SKM-1 (cell line): ENCODE data around the gene ABLIM1.

Source experiments
- DNase-seq: peaks from one replicate; lab custom pipeline; 2025; ENCODE audit not compliant: unreplicated experiment; lab: John Stamatoyannopoulos, UW

The ABLIM1 gene

GRCh38 chr10:114680543-114681117 lies 22.6 kb upstream of the ABLIM1 start:
- no peak for DNase-seq

- DNase-seq = no peak
These were observed 21.5 kb upstream of the ABLIM1 start for GRCh38 chr10:114679552-114679951.

DNA sequence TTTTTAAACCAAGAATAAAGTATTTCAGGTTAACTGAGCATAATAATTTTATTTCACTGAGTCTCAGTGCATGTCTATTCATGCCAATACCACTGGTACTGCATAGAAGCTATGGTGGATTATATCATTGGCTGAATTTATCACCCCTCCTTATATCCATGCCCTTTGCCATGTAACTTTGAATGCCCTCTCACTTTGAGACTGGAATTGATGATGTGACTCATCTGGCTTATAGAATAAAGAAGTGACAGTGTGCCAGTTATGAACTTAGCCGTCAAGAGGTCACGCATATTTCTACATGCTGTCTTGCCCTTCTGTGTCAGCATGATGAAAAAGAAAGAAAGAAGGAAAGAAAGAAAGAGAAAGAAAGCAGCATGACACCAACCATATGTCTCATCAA lies 20.7 kb upstream of the ABLIM1 start:
- DNase-seq = no peak

DNA sequence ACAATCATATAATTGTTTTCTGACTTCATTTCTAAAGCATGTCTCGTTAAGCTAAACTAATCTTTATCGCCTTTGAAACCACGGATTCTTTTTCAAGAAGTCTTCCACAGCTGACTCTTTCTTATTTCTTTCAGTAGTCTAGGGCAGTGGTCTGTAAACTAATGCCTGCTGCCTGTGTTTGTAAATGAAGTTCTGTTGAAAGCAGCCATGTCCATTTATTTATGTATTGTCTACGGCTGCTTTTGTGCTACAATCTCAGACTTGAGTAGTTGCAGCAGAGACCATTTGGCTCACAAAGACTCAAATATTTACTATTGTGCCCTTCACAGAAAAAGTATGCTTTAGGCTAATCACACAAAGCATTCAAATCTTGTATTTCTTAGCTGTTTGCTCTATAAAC lies 20.3 kb upstream of the ABLIM1 start:
- DNase-seq = no peak

GRCh38 chr10:114674346-114674745 lies 16.3 kb upstream of the ABLIM1 start:
- peak; percentile 45 for DNase-seq

DNA sequence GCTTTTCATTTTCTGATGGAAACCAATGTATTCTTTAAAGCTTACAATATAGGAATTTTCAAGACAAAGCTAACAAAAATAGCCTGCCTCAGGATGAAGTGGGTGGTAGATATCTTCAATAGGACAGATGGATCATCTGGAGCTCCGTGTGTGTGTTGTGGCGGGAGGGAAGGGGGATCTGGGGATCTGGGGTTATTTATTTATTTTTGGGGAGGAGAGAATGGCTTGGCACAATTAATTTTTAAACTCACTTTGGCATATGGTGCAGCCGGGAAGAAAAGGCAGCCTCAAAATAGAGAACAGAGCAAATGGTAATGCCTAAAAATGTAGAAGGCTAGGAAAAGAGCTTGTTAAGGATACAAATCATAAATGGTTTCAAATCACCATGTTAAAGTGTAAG lies 11.6 kb upstream of the ABLIM1 start:
- DNase-seq = no peak

DNA sequence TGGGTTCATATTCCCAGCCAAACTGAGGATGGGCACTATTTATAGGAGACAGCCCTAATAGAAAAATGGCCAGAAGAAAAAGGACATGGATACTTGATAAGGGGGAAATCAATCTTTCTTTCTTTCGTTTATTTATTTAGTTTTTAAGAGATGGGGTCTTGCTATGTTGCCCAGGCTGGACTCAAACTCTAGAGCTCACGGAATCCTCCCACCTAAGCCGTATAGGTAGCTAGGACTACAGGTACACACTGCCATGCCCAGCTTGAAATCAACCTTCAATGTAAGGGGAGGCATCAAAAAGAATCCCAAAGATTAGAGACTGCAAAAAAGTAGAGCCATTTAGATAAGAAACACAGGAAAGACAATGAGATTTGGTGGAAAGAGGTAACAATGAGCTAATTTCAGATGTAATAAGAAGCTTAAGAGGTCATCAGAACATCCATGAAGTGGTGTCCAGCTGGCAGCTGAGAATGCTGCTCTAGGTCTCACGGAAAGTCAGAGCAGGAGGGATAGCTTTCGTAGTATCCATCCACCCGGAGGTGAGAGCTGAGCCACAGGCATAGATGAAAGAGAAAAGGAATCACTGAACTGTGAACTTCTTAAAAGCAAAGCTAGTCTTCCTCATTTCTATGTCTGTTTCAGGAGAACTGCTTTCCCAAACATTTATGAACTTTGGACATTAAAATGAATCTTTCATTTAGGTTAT lies 10.5 kb upstream of the ABLIM1 start:
- no peak for DNase-seq

GRCh38 chr10:114665873-114666272 lies 7.8 kb upstream of the ABLIM1 start:
- no peak for DNase-seq

GRCh38 chr10:114665406-114665805 lies 7.3 kb upstream of the ABLIM1 start:
- no peak for DNase-seq

DNA sequence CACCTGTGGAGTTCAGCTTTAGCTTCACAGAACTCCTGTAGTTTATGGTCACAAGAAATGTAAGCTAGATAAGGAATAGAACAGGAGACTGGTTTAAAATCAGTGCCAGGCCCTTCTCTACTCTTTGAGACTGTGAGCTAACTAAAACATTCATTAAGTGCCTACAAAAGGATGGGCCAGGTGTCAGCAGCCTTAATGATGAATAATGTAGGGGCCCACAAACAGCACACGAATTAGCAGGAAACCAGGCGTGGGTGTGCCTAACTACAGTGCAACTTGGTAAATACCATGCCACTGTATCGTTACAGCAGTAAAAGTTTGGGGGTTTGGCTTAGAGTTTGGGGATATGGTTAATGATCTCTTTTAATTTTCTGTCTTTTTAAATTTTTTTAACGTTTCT lies 6.1 kb upstream of the ABLIM1 start:
- no peak for DNase-seq

- no peak for DNase-seq
These were observed 5.6 kb upstream of the ABLIM1 start for GRCh38 chr10:114663626-114664025.

DNA sequence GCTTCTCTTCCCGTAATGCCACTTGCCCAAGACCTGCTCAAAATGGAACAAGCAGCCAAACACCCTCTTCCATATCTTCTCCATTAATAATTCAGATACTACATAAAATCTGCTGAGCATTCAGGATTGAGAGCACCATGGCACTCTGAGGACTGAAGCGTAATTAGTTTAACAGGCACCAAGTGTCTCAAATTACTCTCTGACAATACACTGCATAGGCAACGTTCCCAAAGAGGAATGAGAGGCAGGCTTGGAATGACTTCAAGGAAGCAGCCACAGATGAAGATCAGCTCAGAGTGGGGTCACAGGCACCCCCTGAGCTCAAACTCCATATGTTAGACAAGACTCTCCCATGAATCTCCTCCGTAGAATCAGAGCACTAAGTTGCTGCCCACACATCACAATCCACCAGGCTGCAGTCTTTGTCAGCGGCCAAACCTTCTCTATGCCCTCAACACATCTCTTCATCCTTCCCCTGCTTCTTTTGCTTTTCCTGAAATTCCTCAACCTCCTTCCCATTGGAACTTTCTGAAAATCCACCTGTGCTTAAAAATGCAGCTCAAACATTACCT lies 4.7 kb upstream of the ABLIM1 start:
- no peak for DNase-seq

GRCh38 chr10:114661212-114661880 lies 3.3 kb upstream of the ABLIM1 start:
- no peak for DNase-seq

DNA sequence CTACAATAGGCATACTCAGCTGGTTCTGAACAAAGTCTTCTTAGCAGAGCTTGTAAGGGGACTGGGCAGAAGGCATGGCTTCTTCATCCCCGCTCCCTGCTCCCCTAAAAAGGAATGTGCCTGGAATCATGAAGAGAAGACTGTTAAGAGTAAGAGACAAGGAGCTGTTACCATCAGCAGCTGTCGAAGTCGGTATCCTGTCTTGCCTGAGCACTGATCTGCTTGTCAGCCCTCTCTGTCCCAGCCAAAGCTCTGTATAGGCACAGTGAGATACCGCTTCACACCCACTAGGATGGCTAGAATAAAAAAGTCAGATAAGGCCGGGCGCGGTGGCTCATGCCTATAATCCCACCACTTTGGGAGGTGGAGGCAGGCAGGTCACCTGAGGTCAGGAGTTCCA lies 2.4 kb downstream of the ABLIM1 start:
- DNase-seq = no peak

DNA sequence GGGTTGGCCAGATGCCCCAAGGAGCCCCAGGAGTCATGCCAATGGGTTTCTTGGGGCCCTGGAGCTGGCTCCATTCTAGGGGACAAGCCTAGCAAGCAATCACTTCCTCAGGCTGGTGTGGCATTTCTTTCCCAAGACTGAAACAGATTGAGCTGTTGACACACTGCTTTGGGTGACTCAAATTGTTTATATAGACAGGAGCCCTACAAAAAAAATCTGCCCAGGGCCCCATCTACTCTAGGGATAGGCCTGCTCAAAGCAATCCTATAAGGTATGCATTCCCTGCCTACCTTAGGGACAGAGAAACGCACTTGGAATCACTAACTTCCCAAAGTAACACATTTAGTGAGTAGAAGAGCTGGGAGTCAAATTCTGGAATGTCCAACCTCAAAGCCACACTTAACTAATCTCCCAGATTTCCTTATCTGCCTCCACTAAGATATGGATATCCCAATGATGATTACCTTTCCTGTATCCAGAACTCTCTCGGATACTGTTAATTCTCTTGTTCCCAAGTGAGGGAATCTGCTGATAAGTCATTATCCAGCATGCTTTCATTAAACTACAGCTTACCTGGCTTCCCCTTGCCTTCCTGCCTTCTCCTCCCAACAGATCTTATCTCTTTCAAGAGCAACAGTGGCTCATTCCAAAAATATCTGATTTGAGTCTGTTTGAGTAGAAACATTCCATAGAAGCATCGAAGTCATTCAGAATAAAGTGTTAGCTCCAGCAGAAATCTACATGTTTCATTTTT lies 3.1 kb downstream of the ABLIM1 start:
- no peak for DNase-seq

DNA sequence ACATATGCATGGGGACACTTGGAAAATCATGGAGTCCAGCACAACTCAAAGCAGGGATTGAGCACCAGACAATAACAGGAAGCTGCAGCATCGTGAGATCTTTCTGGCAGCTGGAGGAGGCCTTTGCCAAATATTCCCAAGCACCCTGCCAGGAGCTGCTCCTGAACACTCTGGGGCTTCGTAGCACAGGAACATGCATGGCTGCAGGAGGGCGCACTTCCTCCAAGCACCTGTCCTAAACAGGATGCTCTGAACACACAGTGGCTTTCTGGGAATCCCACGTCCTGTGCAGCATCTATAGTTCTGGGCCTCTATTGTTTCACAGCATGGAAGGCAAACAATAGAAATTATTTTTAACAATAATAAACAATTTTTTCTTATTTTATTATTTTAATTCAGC lies 4.1 kb downstream of the ABLIM1 start:
- DNase-seq = no peak

DNA sequence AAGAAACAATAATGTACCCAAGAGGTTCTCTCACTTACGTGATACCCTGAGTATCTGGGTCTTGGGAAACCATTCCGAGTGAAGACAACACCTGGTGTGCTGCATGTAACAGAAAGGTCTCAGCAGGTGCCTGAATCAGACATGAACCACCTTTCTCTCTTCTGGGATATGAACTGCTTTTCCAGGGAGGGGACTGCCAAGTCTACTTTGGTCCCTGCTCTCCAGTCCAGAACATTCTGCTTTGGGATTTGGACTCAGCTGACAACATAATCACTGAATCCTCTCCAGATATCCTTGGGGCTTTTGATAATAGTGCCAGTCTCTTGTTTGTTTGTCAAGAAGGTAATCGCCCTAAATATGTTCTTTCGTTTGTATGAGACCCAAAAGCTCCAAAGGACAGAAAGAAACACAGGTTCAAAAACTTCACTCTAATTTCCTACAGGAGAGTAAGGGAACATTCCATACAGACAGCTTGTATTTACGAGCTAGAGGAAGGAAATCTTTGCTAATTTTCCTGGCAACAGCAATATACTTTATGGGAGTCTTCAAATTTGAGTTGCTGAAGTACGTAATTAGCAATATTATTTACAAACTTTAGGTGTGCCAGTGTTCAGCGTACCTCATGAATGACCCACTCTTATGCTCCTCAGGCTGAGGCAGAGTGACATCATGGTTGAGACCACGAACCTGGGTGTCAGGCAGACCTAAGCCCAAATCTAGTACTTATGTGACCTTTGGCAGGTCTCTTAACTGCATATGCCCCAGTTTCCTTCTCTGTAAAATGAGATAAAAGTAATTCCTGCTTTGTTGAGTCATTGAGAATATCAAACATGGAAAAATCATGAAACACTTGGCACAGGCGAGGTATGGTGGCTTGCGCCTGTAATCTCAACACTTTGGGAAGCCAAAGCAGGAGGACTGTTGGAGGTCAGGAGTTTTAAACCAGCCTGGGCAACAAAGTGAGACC lies 5.4 kb downstream of the ABLIM1 start:
- DNase-seq = no peak

GRCh38 chr10:114650831-114651230 lies 7.2 kb downstream of the ABLIM1 start:
- DNase-seq = no peak

GRCh38 chr10:114650266-114650665 lies 7.8 kb downstream of the ABLIM1 start:
- DNase-seq = no peak

DNA sequence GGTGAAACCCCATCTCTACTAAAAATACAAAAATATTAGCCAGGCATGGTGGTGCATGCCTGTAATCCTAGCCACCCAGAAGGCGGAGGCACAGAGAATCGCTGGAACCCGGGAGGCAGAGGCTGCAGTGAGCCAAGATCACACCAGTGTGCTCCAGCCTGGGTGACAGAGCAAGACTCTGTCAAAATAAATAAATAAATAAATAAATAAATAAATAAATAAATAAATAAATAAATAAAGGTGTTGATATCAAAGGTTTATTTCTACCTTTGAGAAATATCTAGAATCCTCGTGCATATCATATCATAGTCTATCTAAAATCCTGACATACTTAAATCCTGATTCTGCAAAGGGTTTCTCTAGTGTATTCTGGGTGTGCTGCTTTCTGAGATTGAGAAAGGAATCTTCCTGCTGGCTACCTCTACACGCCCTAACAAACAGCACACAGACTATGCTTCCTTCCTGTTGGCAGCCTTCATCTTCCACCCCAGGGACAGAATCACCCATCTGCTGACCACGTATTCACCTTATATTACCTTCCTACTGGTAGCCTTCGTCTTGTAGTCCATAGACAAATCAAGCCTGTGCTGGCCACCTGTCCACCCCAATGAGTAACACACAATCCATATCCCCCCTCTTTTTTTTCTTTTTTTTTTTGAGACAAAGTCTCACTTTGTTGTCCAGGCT lies 8.7 kb downstream of the ABLIM1 start:
- no peak for DNase-seq
